ENCODE results near the gene NR3C2.

The NR3C2 gene

DNA sequence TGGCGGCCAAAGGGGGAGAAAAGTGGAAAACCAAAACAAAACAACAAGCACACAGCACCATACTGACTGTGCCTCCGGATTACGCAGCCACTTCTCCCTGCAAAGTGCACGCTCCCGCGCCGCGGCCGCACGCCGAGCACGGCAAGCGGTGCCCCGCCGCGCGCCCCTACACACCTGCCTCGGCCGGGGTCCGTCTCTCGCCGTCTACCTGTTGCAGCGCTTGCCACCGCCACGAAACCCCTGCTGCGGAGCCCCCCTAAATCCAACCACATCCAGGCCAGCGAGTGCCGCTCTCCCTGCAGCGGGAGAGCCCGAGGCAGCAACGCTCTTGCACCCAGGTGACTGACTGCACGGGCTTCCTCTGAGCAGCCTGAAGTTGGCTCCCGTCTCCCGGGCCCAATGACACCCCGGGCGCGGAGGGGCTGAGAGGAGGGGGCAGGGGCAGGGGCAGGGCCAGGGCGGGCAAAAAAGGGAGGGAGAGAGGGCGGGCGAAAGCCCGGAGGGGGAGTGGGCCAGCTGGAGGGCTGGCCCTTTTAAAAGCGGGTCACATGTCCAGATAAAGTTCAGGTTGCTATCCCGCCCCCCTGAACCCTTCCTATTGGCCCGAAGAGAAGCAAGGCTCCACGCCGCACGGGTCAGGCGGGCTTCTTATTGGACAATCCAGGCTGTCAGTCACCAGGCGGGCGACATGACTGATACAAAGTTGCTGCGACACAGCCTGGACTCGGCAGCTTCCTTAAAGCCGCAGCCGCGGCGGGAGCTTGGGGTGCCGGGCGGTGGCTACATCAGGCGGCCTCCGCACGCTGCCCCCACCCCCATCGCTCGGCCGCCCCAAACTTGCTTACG, at the start of gene NR3C2:
Gene NR3C2, minus strand, starts transcription at position 429 of the 846 bp plus-strand sequence.
- H3K9me3 ChIP-seq (ENCODE audit: control insufficient read depth, low read length): no peaks in the 10 kb centered on the region
- peak within 1 kb of the TSS; percentile 96 for H3K4me3 ChIP-seq (ENCODE audit: low read length)
- peak within 1 kb of the TSS; percentile 97 for H3K9ac ChIP-seq (ENCODE audit: low read length)
- peaks cover 24% of the 10 kb centered on the region for H3K4me1 ChIP-seq (ENCODE audit: control insufficient read depth, insufficient read depth, low read length)
- peaks cover 5% of the 10 kb centered on the region for H3K27me3 ChIP-seq (ENCODE audit: control insufficient read depth, insufficient read depth, low read length)
- H3K36me3 ChIP-seq (ENCODE audit: control insufficient read depth, insufficient read depth, low read length): no peaks in the 10 kb centered on the region

GRCh38 chr4:148487181-148487580, 45.0 kb upstream of the NR3C2 start:
- Histone ChIP-seq H3K4me1 (ENCODE audit: control insufficient read depth, insufficient read depth, low read length) (no peaks in the 10 kb centered on the region), H3K4me3 (ENCODE audit: low read length) (no peak overlapping the region), H3K27me3 (ENCODE audit: control insufficient read depth, insufficient read depth, low read length) (no peaks in the 10 kb centered on the region), H3K9ac (ENCODE audit: low read length) (no peak overlapping the region), H3K36me3 (ENCODE audit: control insufficient read depth, insufficient read depth, low read length) (no peaks in the 10 kb centered on the region), H3K9me3 (ENCODE audit: control insufficient read depth, low read length) (no peaks in the 10 kb centered on the region)

DNA sequence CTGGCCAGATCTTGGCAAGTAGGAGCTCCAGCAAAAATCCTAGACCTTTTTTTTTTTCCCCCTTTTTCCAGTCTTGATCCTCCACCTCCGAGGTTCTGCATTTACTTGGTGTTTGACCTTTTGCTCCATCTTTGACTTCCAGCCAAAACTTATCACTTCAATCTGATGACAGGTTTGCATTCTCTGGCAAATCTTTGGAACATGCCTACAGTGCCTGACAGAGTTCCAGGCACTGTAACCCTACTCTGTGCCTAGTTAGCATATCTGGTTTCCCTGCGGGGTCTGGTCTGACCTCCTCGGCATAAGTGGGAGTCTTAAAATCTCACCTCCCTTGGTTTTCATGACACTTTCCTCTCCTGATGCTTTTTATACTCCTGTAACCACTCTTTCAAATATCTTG, 39.4 kb upstream of the NR3C2 start:
- no peaks in the 10 kb centered on the region for H3K4me1 ChIP-seq (ENCODE audit: control insufficient read depth, insufficient read depth, low read length)
- H3K4me3 ChIP-seq (ENCODE audit: low read length): no peak overlapping the region
- H3K27me3 ChIP-seq (ENCODE audit: control insufficient read depth, insufficient read depth, low read length): no peaks in the 10 kb centered on the region
- H3K9me3 ChIP-seq (ENCODE audit: control insufficient read depth, low read length): no peaks in the 10 kb centered on the region
- no peak overlapping the region for H3K9ac ChIP-seq (ENCODE audit: low read length)
- no peaks in the 10 kb centered on the region for H3K36me3 ChIP-seq (ENCODE audit: control insufficient read depth, insufficient read depth, low read length)

DNA sequence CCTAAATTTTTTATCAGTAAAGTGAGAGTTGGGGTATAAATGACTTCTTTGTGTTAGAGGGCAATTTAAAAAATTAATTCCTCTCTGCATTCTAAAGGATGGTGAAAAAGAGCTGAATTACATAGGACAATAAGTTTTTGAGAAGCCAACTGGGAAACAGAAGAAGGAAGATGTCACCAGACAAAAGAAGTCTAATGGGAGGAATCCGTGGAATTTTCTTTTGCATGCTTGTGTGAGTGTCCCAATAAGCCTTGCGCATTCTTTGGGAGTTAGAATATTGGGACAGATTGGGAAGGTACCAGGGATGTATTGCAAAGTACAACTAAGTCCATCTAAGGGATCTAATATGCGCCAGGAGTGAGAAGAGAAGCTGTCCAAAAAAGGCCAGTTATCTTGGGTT, 35.1 kb upstream of the NR3C2 start:
- no peaks in the 10 kb centered on the region for H3K9me3 ChIP-seq (ENCODE audit: control insufficient read depth, low read length)
- H3K9ac ChIP-seq (ENCODE audit: low read length): no peak overlapping the region
- no peaks in the 10 kb centered on the region for H3K36me3 ChIP-seq (ENCODE audit: control insufficient read depth, insufficient read depth, low read length)
- no peaks in the 10 kb centered on the region for H3K4me1 ChIP-seq (ENCODE audit: control insufficient read depth, insufficient read depth, low read length)
- H3K27me3 ChIP-seq (ENCODE audit: control insufficient read depth, insufficient read depth, low read length): no peaks in the 10 kb centered on the region
- H3K4me3 ChIP-seq (ENCODE audit: low read length): no peak overlapping the region

DNA sequence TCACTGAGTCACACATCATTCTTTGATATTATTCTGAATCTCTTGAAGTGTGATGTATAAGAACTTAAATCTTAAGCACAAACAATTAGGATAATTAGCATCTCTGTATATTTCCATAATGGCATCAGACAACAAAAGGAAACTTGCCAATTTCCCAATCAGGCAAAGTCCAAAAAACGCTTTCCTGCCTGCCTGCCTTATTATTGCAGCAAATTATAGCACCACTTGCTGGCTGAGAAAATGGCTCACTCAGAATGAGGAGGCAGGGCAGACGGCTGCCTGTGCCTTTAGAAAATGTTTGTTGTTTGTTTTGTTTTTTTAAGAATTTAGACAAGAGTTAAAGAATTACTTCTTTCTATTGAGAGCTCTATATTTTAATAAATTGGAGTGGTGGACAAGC, 27.7 kb upstream of the NR3C2 start:
- Histone ChIP-seq H3K9me3 (ENCODE audit: control insufficient read depth, low read length) (no peaks in the 10 kb centered on the region), H3K36me3 (ENCODE audit: control insufficient read depth, insufficient read depth, low read length) (no peaks in the 10 kb centered on the region), H3K4me3 (ENCODE audit: low read length) (no peak overlapping the region), H3K9ac (ENCODE audit: low read length) (no peak overlapping the region), H3K27me3 (ENCODE audit: control insufficient read depth, insufficient read depth, low read length) (no peaks in the 10 kb centered on the region), H3K4me1 (ENCODE audit: control insufficient read depth, insufficient read depth, low read length) (no peaks in the 10 kb centered on the region)

GRCh38 chr4:148454835-148455234, 12.6 kb upstream of the NR3C2 start:
- Histone ChIP-seq H3K9ac (ENCODE audit: low read length) (no peak overlapping the region), H3K27me3 (ENCODE audit: control insufficient read depth, insufficient read depth, low read length) (no peaks in the 10 kb centered on the region), H3K4me1 (ENCODE audit: control insufficient read depth, insufficient read depth, low read length) (no peaks in the 10 kb centered on the region), H3K9me3 (ENCODE audit: control insufficient read depth, low read length) (no peaks in the 10 kb centered on the region), H3K4me3 (ENCODE audit: low read length) (no peak overlapping the region), H3K36me3 (ENCODE audit: control insufficient read depth, insufficient read depth, low read length) (no peaks in the 10 kb centered on the region)

DNA sequence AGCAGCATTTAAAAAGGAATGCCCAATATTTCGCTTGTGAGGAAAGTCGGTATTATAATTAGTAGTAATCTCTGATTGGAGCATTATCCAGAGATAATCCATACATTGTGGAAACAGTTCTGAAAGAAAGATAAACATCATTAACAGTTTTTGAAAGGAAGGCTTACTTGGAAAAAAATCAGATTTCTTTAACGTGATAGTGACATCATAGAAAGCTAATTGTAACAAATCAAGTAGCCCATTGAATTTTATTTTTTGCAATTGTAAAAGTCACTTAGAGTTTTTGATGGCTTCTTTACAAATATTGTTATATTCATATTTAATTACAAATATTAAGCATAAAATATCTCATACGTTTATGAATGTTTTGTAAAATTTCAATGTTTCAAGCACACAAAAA, 11.6 kb upstream of the NR3C2 start:
- H3K9me3 ChIP-seq (ENCODE audit: control insufficient read depth, low read length): no peaks in the 10 kb centered on the region
- no peaks in the 10 kb centered on the region for H3K4me1 ChIP-seq (ENCODE audit: control insufficient read depth, insufficient read depth, low read length)

GRCh38 chr4:148452970-148453369, 10.8 kb upstream of the NR3C2 start:
- H3K9ac ChIP-seq (ENCODE audit: low read length): no peak overlapping the region
- no peaks in the 10 kb centered on the region for H3K36me3 ChIP-seq (ENCODE audit: control insufficient read depth, insufficient read depth, low read length)
- no peak overlapping the region for H3K4me3 ChIP-seq (ENCODE audit: low read length)
- no peaks in the 10 kb centered on the region for H3K27me3 ChIP-seq (ENCODE audit: control insufficient read depth, insufficient read depth, low read length)
- no peaks in the 10 kb centered on the region for H3K9me3 ChIP-seq (ENCODE audit: control insufficient read depth, low read length)
- H3K4me1 ChIP-seq (ENCODE audit: control insufficient read depth, insufficient read depth, low read length): no peaks in the 10 kb centered on the region

More for the DNA sequence above, 11.6 kb upstream of the NR3C2 start:
- Histone ChIP-seq H3K36me3 (ENCODE audit: control insufficient read depth, insufficient read depth, low read length) (no peaks in the 10 kb centered on the region), H3K9ac (ENCODE audit: low read length) (no peak overlapping the region), H3K4me3 (ENCODE audit: low read length) (no peak overlapping the region), H3K27me3 (ENCODE audit: control insufficient read depth, insufficient read depth, low read length) (no peaks in the 10 kb centered on the region)

DNA sequence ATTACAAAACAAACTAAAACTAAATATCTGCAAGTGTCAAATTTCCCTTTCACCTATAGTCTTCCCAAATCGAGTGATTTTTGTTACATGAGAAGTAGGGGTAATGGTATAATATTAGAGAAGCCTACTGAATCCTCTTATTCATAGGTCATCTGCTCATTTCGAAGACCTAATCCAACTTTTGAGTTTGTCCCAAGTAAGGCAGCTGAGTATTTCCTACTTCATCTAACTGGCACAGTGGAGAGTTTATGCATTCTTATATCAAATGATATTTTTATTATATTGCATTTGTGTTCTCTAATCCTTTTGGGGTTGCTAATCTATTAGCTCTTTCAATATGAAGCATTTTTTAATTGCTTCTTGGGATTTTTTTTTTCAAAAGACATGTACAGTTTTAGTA, 7.7 kb upstream of the NR3C2 start:
- Histone ChIP-seq H3K4me3 (ENCODE audit: low read length) (no peak overlapping the region), H3K4me1 (ENCODE audit: control insufficient read depth, insufficient read depth, low read length) (peaks cover 5% of the 10 kb centered on the region), H3K9me3 (ENCODE audit: control insufficient read depth, low read length) (no peaks in the 10 kb centered on the region), H3K9ac (ENCODE audit: low read length) (no peak overlapping the region), H3K27me3 (ENCODE audit: control insufficient read depth, insufficient read depth, low read length) (peaks cover 5% of the 10 kb centered on the region), H3K36me3 (ENCODE audit: control insufficient read depth, insufficient read depth, low read length) (no peaks in the 10 kb centered on the region)

GRCh38 chr4:148448141-148448540, 5.9 kb upstream of the NR3C2 start:
- H3K4me3 ChIP-seq (ENCODE audit: low read length): no peak overlapping the region
- peaks cover 5% of the 10 kb centered on the region for H3K27me3 ChIP-seq (ENCODE audit: control insufficient read depth, insufficient read depth, low read length)
- H3K9ac ChIP-seq (ENCODE audit: low read length): no peak overlapping the region
- peaks cover 5% of the 10 kb centered on the region for H3K4me1 ChIP-seq (ENCODE audit: control insufficient read depth, insufficient read depth, low read length)
- no peaks in the 10 kb centered on the region for H3K9me3 ChIP-seq (ENCODE audit: control insufficient read depth, low read length)
- H3K36me3 ChIP-seq (ENCODE audit: control insufficient read depth, insufficient read depth, low read length): no peaks in the 10 kb centered on the region

DNA sequence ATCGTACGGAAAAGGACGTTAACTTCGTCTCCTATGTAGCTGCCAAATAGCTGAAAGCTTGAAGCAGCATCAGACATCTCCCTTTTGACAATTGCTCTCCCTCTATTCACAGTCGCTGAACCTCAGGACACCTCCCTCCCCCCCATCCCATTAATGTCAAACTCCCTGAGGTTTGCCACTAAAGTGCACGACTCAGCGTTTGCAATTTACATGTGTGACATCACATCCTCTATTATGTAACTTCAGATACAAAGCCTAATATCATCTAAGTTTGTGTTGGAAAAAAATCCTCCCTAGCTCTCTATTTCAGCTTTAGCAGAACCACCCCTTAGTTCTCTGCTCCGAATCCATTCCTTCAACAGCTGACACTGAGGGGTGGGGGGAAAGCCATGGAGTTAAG, 5.5 kb upstream of the NR3C2 start:
- Histone ChIP-seq H3K4me1 (ENCODE audit: control insufficient read depth, insufficient read depth, low read length) (peaks cover 5% of the 10 kb centered on the region), H3K36me3 (ENCODE audit: control insufficient read depth, insufficient read depth, low read length) (no peaks in the 10 kb centered on the region), H3K9me3 (ENCODE audit: control insufficient read depth, low read length) (no peaks in the 10 kb centered on the region), H3K4me3 (ENCODE audit: low read length) (no peak overlapping the region), H3K27me3 (ENCODE audit: control insufficient read depth, insufficient read depth, low read length) (peaks cover 5% of the 10 kb centered on the region), H3K9ac (ENCODE audit: low read length) (no peak overlapping the region)

GRCh38 chr4:148445860-148446330, 3.7 kb upstream of the NR3C2 start:
- Histone ChIP-seq H3K36me3 (ENCODE audit: control insufficient read depth, insufficient read depth, low read length) (no peaks in the 10 kb centered on the region), H3K9me3 (ENCODE audit: control insufficient read depth, low read length) (no peaks in the 10 kb centered on the region), H3K9ac (ENCODE audit: low read length) (peak overlapping the region; percentile 97), H3K4me3 (ENCODE audit: low read length) (peak overlapping the region; percentile 38), H3K4me1 (ENCODE audit: control insufficient read depth, insufficient read depth, low read length) (peaks cover 7% of the 10 kb centered on the region), H3K27me3 (ENCODE audit: control insufficient read depth, insufficient read depth, low read length) (peaks cover 5% of the 10 kb centered on the region)

Data from mucosa of stomach (tissue), 1 donor.